ENCODE data around the gene KANSL2. TPM values are rescaled to one million over a fixed set of nuclear protein-coding genes. Genes with fewer than 3 reads are reported as not detected.
A peak's percentile ranks its signal among the peaks of the same experiment; 100 is the strongest.
"Not testable (repeated sequence)": the region's sequence is repeated elsewhere in the genome, so short reads cannot be mapped to it uniquely, and the experiment has no call there.

KANSL2 gene
- total and polyA plus RNA-seq, 9 of the 15 experiments (the other 6 are each of a cell fraction or from before 2014, with no cell fraction given) = 41.1 to 89.8 (median 55.4) TPM

DNA sequence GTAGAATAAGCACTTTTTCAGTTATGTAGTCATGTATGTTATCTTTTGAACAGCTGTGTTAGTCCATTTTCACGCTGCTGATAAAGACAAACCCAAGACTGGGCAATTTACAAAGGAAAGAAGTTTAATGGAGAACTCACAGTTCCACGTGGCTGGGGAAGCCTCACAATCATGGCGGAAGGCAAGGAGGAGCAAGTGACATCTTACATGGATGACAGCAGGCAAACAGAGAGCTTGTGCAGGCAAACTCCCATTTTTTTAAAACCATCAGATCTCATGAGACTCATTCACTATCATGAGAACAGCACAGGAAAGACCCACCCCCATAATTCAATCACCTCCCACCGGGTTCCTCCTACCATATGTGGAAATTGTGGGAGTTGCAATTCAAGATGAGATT lies 37.0 kb upstream of the KANSL2 start:
- TF ChIP-seq TRIM24 (IDR thresholded peaks at IDR 0.05) = peak in 1 of 2 experiments; percentile 31; a peak in 2 of 4 replicates
- peak; percentile 98 for TF ChIP-seq ZNF431 (CRISPR knock-in tag; IDR thresholded peaks at IDR 0.05)
- TF ChIP-seq C11orf30 (IDR thresholded peaks at IDR 0.05; ENCODE audit: low read depth) = peak; percentile 34
- TF ChIP-seq ZNF316 (IDR thresholded peaks at IDR 0.05) = peak; percentile 56
- TF ChIP-seq CC2D1A (IDR thresholded peaks at IDR 0.05) = peak; percentile 42; the same call in 1 of the 2 replicates
- TF ChIP-seq, protein P1, sequence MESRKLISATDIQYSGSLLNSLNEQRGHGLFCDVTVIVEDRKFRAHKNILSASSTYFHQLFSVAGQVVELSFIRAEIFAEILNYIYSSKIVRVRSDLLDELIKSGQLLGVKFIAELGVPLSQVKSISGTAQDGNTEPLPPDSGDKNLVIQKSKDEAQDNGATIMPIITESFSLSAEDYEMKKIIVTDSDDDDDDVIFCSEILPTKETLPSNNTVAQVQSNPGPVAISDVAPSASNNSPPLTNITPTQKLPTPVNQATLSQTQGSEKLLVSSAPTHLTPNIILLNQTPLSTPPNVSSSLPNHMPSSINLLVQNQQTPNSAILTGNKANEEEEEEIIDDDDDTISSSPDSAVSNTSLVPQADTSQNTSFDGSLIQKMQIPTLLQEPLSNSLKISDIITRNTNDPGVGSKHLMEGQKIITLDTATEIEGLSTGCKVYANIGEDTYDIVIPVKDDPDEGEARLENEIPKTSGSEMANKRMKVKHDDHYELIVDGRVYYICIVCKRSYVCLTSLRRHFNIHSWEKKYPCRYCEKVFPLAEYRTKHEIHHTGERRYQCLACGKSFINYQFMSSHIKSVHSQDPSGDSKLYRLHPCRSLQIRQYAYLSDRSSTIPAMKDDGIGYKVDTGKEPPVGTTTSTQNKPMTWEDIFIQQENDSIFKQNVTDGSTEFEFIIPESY (CRISPR knock-in tag; IDR thresholded peaks at IDR 0.05) = peak; percentile 39; the same call in 1 of the 2 replicates
- peak in 1 of 2 experiments; percentile 24; a peak in 1 of 3 replicates for TF ChIP-seq CBX3 (IDR thresholded peaks at IDR 0.05; ENCODE audit: borderline replicate concordance in 1 of 2, low read length in 2 of 2)
- TF ChIP-seq, protein P2, sequence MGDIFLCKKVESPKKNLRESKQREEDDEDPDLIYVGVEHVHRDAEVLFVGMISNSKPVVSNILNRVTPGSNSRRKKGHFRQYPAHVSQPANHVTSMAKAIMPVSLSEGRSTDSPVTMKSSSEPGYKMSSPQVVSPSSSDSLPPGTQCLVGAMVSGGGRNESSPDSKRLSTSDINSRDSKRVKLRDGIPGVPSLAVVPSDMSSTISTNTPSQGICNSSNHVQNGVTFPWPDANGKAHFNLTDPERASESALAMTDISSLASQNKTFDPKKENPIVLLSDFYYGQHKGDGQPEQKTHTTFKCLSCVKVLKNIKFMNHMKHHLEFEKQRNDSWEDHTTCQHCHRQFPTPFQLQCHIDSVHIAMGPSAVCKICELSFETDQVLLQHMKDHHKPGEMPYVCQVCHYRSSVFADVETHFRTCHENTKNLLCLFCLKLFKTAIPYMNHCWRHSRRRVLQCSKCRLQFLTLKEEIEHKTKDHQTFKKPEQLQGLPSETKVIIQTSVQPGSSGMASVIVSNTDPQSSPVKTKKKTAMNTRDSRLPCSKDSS (IDR thresholded peaks at IDR 0.05; ENCODE audit: low read depth, partially characterized antibody) = peak; percentile 32
- H3K27me3 ChIP-seq (ENCODE audit: control insufficient read depth in 2 of 2, insufficient read depth in 2 of 2, low read length in 2 of 2); ATAC-seq; H3K9me1 ChIP-seq (ENCODE audit: control insufficient read depth, insufficient read depth, low read length); H4K20me1 ChIP-seq (replicated peaks; ENCODE audit: control insufficient read depth, insufficient read depth, low read length); H2AFZ ChIP-seq (ENCODE audit: low read depth, low read length); DNase-seq (ENCODE audit: extremely low read depth in 1 of 4, low spot score in 3 of 4); POLR2A ChIA-PET; H3K4me3 ChIP-seq; H3K9ac ChIP-seq (ENCODE audit: insufficient read depth in 1 of 2, low read depth in 2 of 2, low read length in 2 of 2); intact Hi-C loops (cut with micrococcal nuclease); H3K4me2 ChIP-seq (ENCODE audit: insufficient read depth, low read length); FAIRE-seq; CTCF ChIA-PET (ENCODE audit: low intra/inter-chr PET ratio); H3K27ac ChIP-seq (ENCODE audit: extremely low read depth, low read depth, low read length); in situ Hi-C loops (cut with MboI); BruUV-seq (replicated peaks): not testable (repeated sequence)
- H3K79me2 ChIP-seq (ENCODE audit: control insufficient read depth, insufficient read depth, low read length) = peaks cover 28% of the 10 kb centered on the region
- H3K36me3 ChIP-seq (ENCODE audit: control insufficient read depth, insufficient read depth, low read length) = peaks cover 15% of the 10 kb centered on the region
- WGBS (ENCODE audit: insufficient coverage, low coverage, missing lambda C conversion rate) = 50% methylated on average over 4 of the region's 4 CpGs
- H3K4me1 ChIP-seq (replicated peaks in 1 of 2; ENCODE audit: control insufficient read depth in 2 of 2, insufficient read depth in 2 of 2, low read length in 2 of 2) = peaks cover 5 to 14% of the 10 kb centered on the region in 2 experiments; a peak in 4 of 5 replicates
- H3K9me3 ChIP-seq (replicated peaks; ENCODE audit: control insufficient read depth, insufficient read depth, low read depth, low read length) = peaks cover 16% of the 10 kb centered on the region

Measured in K562 (cell line).